ENCODE measurements around the gene FSD1L.

Gene FSD1L

DNA sequence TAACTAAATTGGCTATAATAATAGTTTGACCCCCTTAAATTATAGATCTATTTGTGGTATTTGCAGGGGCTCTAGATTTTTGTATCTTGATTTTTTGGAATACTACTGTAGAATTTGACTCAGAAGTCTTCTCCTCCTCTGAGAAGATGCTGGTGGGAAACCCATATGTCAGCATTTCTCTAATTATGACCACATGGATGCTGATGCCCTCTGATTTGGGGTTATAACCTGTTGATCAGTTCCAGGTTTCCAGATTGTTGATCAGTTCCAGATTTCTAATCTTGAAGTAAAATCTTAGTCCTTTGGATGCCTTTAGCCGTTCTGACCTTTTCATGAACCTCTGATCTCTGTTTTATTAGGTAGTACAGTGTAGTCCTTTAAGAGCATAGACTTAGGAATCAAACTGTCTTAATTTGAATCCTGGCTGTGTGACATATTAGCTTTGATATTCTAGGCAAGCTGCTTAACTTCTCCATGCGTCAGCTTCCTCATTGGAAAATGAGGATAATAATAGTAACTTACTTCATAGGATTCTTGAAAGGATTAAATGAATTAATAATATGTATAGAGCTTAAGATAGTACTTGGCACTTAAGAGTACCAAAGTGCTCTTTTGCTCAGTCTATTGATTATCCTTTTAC is 8.1 kb downstream of the FSD1L start:
- ChIA-PET CTCF (interaction anchor here (0.8 to 1.5 kb wide), 5 partner anchors 10 to 426 kb away, joined by 3 to 5 read pairs (median 3); no protein-coding TSS in a partner anchor), POLR2A (no interaction called here)
- no peak for DNase-seq (ENCODE audit: extremely low spot score)
- TF ChIP-seq, protein P1, sequence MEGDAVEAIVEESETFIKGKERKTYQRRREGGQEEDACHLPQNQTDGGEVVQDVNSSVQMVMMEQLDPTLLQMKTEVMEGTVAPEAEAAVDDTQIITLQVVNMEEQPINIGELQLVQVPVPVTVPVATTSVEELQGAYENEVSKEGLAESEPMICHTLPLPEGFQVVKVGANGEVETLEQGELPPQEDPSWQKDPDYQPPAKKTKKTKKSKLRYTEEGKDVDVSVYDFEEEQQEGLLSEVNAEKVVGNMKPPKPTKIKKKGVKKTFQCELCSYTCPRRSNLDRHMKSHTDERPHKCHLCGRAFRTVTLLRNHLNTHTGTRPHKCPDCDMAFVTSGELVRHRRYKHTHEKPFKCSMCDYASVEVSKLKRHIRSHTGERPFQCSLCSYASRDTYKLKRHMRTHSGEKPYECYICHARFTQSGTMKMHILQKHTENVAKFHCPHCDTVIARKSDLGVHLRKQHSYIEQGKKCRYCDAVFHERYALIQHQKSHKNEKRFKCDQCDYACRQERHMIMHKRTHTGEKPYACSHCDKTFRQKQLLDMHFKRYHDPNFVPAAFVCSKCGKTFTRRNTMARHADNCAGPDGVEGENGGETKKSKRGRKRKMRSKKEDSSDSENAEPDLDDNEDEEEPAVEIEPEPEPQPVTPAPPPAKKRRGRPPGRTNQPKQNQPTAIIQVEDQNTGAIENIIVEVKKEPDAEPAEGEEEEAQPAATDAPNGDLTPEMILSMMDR (IDR thresholded peaks at IDR 0.05; ENCODE audit: control extremely low read depth, extremely low read depth, low read depth, missing control alignments): no peak

DNA sequence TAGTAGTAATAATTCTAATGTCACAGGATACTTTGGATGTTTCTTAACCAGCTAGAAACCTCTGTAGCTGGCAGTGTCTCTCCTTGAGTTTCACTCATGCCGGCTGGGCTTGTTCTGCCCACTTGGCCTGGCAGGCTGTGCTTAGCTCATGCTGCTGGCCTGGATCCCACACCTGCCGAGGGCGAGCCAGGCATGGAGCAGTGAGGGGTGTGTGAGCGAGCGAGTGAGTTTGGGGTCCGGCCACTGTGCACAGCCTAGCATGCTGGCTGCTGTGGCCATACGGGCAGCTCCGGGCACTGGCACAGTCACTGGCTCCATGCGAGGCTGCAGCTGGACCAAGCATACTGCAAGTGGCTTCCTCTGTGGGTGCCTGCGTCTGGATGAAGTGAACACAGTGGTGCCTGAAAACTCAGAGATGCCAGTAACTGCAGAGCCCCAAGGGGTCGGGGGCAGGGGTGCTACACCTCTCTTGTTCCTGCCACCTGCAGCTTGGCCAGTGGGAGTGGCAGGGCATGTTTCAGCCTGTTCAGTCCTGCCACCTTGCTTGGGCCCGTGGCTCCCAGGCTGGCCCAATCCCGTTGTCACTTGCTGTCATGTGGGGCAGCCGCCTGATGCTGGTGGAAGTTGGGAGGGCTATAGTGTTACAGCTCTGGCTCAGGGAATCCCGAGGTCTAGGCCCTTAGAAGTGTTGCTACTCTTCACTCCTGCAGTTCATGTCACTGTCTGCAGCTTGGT is 9.9 kb downstream of the FSD1L start:
- ChIA-PET CTCF (interaction anchor here (1.0 to 1.5 kb wide), 2 partner anchors 9 to 29 kb away, joined by 3 to 4 read pairs; no protein-coding TSS in a partner anchor), POLR2A (no interaction called here)
- no peak for DNase-seq (ENCODE audit: extremely low spot score)
- TF ChIP-seq, protein P1 (IDR thresholded peaks at IDR 0.05; ENCODE audit: control extremely low read depth, extremely low read depth, low read depth, missing control alignments): no peak

DNA sequence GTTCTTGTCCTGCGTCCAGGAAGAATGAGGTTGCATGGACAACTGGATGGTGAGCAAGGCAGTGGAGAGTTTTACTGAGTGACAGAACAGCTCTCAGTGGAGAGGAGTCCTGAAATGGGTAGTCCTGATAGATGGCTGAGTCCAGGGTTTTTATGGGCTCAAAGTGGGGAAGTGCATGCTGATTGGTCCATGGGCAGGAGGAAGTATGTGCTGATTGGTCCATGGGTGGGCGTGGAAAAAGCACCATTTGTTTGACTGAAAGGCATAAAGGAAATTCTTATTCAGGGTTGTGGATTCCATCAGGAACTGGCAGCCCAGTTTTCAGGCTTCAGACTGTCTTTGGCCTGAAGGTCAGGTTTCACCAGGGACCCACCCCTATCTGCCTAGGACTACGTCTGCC is 10.6 kb downstream of the FSD1L start:
- DNase-seq (ENCODE audit: extremely low spot score): no peak
- TF ChIP-seq, protein P1 (IDR thresholded peaks at IDR 0.05; ENCODE audit: control extremely low read depth, extremely low read depth, low read depth, missing control alignments): no peak
- POLR2A ChIA-PET: no interaction called here
- CTCF ChIA-PET: interaction anchor here (1.3 kb wide), 1 partner anchor 9 kb away, joined by 4 read pairs; no protein-coding TSS in a partner anchor

DNA sequence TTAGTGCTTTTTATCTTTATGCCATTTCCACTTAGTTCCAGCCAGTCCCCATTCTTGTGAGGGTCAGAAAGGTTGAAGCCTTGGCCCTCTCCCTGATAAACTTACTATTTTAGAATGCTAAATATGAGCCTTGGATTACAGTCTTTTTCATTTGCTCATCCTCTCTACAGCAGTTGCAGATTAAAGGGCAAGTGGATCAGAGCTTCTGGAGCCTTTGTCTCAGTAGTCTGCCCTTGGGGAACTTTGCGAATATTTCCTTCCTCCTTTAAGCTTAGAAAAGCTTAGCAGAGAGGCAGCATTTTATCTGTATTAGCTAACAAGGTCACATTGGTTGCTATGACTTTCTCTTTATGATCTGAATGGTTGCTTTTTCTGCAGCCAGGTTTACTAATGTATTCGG is 11.5 kb downstream of the FSD1L start:
- no peak for DNase-seq (ENCODE audit: extremely low spot score)
- ChIA-PET CTCF (interaction anchor here (1.0 to 1.4 kb wide), 3 partner anchors 8 to 259 kb away, joined by 3 to 4 read pairs (median 3); no protein-coding TSS in a partner anchor), POLR2A (no interaction called here)
- TF ChIP-seq, protein P1 (IDR thresholded peaks at IDR 0.05; ENCODE audit: control extremely low read depth, extremely low read depth, low read depth, missing control alignments): no peak

DNA sequence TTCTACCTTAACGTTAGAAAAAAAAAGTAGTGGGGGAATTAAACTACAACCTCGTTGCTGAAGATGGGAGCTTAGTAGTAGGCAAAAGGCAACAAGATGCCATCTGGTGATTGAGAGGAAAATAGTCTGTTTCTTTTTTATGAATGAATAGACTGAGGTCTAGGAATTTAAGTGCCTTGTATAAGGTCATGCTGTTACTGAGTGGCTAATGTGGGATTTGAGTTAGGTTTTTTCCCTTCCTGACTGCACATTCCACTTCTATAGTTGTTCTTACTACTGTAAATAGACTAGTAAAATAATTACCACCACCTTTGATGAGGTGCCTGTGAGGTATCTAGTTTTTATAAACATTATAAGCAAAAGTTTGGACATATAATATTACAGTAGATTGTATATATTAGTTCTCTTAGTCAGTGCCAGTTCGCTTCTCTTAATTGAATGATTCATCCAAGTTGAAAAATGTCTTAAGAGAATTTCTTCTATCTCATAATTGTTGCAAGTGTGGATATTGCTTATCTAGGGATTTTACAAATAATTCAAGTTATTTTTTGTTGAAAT is 19.1 kb downstream of the FSD1L start:
- CTCF ChIA-PET: interaction anchor here (0.9 to 1.6 kb wide), 3 partner anchors 10 to 251 kb away, joined by 3 to 4 read pairs (median 3); no protein-coding TSS in a partner anchor
- POLR2A ChIA-PET: no interaction called here
- TF ChIP-seq, protein P1 (IDR thresholded peaks at IDR 0.05; ENCODE audit: control extremely low read depth, extremely low read depth, low read depth, missing control alignments): no peak
- DNase-seq (ENCODE audit: extremely low spot score): no peak

DNA sequence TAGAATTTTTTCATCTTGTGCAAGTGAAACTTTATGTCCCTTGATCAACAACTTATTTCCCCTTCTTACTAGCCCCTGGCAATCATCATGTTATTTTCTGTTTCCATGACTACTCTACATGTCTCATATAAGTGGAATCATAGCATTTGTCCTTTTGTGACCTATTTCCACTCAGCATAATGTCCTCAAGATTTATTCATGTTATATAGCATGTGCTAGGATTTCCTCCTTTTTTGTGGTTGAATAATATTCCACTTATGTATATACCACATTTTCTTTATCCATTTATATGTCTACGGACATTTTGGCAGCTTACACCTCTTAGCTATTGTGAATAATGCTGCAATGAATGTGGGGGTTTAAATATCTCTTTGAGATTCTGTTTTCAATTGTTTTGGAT is 21.0 kb downstream of the FSD1L start:
- CTCF ChIA-PET: no interaction called here
- no peak for DNase-seq (ENCODE audit: extremely low spot score)
- POLR2A ChIA-PET: no interaction called here
- TF ChIP-seq, protein P1 (IDR thresholded peaks at IDR 0.05; ENCODE audit: control extremely low read depth, extremely low read depth, low read depth, missing control alignments): no peak
